ENCODE results near the gene PDGFRB.

Gene PDGFRB

DNA sequence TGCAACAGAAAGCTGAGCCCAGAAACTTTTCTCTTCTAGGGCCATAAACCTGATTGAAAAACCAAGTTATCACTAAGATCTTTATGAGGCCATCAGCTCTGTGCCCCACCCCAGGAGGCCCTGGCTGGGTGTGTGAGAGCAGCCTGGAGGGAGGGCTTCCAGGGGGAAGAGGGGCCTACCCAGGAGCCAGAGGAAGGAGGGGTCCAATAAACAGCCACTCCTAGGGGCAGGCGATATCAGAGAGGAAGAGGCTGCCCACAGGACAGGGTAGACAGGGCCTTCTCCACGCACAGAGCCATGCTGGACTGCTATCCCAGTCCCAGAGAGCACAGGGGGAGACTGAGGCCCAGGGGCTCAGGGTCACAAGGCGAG is 6.5 kb upstream of the PDGFRB start:
- DNase-seq = no peak

DNA sequence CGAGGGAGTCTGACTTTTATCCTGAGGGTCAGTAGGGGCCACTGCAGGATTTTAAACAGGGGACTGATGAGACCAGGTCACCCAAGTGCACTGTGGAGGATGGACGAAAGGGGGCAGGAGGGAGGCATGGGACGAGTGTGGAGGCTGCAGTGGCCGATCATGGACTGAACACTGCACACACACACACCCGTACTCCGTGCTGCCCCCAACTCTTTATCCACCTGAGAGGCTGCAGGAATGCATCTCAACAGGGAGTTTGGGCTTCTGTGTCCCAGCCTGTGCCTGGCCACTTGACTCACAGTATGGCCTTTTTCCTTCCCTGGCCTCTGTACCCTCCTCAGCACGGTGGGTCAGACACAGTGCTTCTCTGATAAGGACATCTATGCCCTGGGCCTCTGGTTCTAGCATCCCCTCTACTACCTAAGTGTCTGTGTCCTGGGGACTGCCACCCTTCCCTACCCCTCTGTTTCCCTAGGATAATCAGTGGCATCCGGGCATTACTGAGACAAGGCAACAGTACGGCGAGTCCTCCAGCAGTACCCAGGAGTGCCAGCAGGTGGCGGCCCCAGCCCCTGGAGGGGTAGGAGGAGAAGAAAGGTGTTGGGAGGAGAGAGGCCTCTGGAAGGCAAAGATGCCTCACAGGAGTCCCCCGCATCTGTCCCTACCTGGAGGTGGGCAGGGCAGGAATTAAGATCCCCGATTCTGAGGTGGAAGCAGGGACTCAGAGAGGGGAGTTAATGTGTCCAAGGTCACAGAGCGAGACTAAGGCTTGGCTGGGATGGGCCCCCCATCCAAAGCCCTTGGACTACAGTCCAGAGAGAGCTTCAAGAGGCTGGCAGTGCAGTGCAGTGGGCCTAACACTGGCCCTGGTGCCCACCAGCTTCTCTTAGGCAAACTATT is 5.8 kb upstream of the PDGFRB start:
- peak; percentile 22 for DNase-seq

DNA sequence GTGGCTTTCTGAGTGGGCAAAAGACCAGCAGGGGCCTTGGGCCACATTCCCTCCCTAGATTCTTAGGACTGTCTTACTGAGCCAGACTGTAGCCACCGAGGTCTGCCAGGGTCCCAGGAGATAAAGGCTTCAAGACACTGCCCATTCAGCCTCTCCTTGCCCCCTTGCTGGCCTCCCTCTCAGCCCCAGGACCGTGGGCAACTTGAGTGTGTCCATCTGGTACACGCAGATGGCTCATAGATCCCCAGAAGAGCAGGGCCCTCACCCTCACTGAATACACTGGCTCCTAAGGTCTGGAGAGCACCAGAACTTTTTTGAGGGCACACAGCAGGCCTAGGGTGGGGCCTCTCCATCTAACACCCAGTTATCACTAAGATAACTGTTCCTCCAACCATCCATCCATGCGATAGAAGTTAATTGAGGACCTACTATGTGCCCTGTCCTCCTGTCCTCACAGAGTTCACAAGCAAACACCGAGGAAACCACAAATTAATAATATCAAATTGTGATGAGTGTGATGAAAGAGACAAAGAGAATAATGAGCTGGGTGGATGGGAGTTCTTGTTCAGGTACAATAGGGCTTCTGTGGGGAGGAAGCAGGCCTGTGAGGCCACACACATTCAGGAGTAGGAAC is 4.9 kb upstream of the PDGFRB start:
- DNase-seq = no peak

DNA sequence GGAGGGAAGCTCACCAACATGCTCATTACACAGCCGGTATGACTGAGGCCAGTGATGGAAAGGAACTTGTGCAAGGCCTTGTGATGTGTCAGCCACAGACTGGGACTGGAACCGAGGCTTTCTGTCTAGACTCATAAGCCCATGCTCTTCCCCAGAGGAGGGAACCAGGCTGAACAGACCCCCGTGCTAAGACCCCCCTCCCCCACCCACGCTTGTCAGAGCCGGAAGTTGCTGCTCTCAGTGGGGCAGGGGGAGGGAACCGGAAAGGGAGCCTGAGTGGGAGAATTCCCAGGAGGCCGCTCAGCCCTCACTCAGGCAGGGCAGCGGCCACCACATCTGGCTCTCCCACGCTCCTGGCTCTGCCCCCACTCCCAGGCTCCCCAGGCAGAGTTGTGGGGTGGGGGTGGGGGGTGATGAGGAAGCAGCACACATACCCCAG is 4.1 kb upstream of the PDGFRB start:
- DNase-seq = no peak

DNA sequence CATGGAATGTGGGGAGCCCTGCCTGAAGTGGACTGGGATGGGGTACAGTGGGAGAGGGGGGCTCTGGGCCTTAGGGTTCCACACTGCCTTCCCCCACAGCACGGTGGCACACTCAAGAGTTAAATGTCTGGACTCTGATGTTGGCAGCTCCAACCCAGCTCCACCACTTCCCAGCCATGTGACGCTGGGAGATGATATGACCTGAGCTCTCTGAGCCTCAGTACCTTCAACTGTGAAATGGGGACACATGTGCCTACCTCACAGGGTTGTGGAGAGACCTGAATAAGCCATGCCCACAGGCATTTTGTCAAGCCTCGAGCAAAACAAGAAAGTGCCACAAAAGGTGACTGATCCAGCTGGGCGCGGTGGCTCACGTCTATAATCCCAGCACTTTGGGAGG is 3.4 kb upstream of the PDGFRB start:
- DNase-seq = no peak

DNA sequence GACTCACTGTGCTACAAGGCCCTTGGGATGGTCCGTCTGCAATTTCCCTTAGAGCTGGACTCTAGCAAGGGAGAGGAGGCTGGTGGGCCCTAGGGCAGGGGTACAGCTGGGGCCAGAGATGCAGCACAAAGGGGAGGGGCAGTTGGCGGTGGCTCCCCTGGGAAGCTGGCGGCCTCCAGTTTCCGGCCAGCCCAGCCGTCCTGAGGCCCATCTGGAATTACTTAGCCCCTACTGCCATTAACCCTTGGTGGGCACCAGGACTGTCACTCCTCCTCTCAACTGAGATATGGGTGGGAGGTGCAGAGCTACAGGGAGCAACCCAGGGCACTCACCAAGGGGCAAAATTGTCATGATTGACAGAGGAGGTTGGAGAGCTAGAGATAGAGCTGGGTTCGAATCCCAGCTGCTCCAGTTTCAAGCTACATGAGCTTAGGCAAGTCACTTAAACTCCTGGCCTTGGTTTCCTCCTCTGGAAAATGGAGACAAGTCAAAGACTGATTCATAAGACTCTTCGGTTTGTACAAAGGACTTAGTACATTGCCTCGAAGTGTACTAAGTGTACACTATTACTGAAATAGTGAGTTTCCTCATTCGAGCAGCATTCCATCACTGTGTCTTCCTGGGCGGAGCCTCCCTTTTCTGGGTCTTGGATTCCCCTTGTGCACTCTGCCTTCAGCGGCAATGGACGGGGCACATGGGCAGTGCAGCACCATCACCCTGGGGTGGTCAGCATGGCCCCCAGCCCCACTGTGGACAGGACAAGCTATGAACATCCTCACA is 2.7 kb upstream of the PDGFRB start:
- DNase-seq = no peak

DNA sequence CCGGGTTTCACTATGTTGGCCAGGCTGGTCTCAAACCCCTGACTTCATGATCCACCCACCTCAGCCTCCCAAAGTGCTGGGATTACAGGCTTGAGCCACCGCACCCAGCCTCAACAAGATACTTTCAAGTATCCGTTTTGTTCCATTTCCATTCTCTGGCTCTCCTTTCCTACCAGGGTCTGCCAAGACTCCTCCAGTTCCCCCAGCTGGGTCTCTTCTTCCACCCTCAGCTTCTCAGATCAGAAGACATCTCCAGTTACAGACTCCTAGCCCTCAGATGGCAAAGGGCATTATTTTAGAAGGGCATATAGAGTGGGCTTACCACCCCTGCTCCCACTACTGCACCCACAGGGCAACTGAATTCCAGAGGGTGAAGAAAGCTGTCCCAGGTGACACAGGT is 1.5 kb upstream of the PDGFRB start:
- DNase-seq = no peak

DNA sequence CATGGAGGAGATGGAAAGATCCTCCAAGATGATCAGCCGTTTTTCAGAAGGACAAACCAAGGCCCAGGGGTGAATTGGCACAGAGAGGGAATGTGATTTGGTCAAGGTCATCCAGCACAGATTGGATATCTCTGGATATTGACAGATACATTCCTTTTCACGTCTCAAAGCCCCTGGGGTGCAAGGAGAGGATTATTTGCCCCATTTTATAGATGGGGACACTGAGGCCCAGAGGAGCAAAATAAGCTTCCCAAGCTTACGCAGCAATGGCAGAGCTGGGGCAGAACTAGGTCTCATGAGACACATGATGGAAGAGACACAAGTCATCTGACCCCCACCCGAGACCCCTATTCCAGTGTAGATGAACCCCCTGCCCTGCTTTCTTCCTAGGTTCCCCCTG is 895 bp upstream of the PDGFRB start:
- no peak for DNase-seq

DNA sequence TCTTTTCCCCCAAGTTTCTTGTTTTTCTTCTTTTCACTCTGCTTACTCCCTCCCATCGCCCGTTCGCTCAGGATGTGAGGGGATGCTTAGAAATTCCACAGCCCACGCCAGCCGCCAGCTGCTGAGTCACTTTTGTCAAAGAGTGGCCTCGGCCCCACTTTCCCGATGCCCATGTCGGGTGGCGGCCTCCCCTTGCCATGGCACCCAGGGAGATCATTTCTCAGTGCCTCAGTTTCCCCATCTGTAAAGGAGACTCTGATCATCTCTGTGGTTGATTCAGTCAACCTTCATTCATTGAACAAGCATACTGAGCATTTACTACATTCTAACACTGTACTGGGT is 353 bp upstream of the PDGFRB start:
- DNase-seq = no peak

DNA sequence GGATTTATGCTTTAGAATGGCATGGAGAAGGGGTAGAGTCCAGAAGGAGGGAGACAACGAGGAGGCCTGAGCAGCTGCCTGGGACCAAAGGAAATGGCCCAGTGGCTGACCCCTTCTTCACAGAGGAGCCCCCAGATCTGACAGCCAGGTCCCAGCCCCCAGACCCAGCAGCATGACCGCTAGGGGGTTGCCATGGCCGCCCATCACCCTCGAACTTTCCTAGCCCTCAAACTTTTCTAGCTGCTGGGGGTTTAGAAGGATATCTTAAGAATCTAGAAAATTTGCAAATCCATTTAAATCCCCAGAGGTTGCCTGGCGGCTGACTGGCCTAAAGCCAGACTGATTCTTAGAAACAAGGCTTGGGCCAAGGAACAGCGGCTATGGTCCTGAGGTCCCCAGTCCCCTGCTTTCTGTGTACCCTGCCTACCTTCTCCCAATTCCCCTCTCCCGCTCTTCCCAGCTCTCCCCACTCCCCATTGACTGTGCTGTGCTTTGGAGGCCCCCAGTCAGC is 972 bp downstream of the PDGFRB start:
- no peak for DNase-seq

DNA sequence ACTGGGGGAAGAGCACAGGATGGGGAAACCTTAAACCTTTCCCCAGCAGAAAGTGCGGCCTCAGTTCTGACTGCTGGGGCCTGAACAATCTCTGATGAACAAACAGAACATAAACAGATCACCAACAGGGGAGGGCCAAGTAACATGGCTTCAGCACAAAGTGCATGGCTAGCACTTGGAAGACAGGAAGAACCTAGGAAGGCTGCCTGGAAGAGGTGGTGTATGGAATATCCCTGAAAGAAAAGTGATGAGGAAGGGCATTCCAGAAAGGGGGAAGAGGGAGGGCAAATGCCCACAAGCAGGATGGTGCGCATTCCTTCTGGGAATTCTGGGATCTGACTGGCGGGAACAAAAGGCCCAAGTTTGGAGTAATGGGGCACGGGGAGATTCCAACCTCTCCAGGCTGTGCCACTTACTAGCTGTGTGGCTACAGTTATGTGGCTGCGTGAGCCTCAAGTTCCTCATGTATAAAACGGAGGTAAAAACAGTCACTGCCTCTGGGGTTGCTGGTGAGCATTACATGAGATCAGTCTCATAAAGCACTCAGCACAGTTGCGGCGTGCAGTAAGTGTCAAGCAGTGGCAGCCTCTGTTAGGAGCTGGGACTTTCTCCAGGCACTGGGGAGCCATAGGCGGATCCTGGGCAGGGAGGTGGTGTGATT is 1.6 kb downstream of the PDGFRB start:
- no peak for DNase-seq

DNA sequence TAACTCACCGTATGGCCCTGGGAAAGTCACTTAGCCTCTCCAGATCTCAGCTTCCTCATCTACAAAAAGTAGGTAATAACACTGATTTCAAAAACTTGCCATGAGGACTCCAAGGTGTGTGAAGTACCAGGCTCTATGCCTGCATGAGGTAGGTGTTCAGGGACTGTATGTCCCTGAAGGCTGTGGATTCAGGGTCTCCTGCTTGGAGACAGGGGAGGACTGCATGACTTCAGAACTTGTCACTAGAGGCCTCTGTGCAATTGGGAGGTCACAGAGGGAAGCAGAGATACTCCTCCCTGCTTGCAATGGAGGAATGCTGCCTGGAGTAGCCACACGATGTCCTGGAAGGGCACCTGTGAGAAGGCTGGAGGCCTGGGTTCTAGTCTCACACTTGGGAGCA is 2.2 kb downstream of the PDGFRB start:
- DNase-seq = no peak

DNA sequence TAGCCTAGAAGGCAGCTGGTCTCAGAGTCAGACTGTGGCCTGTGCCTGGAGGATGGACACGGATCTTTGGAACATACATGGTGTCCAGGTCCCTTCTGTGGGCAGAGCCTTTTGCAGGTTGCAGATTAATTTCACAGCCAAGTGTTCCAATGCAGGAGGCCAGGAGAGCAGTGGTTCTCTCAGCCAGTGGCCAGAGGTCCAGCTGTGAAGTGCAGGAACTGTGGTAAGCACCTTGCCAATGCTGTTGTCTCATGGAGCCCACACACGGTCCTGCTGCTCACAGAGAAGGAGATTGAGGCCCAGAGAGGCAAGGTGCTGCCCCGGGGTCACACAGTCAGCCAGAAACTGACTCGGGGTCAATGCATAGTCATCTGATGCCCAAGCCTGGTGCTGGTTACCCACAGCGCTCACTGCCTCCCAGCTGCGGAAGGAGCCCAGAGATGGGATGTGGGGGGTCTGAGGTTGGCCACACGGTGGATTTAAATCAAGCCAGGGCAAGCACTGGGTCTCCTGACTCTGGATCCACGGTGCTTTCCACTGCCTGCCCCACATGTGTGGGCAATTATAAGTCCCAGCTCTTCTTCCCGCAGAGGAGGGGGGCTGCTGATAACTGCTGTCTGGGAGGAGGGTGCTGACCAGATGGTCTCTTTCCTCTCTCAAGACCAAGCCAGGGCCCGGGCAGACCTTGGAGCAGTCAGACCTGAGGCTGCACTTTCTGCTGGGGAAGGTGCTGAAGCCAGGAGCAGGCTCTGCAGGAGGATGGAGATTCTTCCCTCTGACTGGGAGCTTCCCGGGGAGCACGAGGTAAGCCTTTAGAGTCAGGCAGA is 2.8 kb downstream of the PDGFRB start:
- DNase-seq = no peak

DNA sequence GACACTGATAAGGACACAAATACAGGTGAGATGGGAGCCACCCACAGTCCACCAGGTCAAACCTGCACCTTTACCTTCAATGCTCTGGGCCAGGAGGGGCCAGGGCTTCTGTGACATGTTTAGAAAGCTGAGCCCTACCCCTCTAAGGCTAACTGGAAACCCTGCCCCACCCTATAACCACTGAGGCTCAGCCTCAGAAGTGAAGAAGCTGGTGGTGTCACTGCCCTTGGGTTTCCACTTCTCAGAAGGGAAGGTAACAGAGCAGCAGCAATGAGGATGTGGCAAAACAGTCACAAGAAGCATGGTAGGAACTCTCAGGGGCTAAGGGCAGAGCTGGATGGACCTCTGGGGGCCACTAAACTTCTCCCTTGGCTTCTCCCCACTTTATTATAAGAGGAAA is 6.0 kb downstream of the PDGFRB start:
- DNase-seq = no peak

DNA sequence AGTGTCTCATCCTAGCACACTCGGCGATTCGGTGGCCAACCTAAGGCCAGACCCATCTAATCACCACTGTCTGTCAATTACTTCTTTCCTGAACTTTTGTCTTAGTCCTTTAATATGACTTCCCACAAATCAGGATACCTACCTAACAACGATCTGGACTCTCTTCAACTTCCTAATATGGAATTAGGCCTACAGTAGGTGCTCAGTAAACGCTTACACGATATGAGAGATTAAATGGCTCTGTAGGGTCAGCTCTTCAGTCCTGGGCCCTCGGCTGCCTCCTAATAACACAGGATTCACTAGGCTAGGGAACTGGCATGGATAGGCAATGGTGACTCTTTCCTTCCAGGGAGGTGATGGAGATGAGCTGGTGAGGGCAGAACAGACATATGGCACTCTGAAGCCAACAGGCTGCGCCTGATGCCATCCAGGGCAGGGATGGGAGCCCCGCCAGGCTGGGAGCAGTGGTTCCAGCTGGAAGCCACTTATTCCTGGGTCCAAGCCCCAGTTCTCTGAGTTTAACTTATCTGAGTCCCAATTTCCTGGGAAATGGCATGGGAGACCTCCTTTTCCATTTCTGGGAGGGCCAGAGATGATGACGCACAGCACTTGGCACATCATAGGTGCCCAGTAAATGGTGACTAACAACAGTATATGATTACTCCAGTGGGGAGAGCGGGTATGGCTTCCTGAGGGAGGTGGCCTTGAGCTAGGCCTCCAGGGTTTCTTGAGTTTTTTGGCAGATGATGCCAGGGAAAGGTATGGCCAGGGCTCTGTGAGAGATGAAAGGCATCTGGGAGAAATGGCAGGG is 7.3 kb downstream of the PDGFRB start:
- DNase-seq = no peak

DNA sequence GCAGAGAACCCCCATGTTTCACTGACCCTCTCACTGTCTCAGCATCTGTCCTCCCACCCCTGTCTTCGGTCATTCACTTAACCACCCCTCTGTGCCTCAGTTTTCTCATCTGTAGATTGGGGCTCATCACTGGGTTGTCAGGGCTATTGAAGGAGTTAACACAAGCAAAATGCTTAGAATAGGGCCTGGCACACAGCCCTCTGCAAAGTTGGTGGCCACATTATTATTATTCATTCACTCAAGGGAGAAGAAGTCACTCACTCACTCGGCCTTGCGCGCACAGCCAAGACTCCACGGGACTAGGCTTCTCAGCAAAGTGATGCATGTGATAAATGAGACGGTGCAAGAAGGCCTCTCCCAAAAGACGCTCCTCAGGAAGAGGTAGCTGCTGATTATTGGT is 8.0 kb downstream of the PDGFRB start:
- no peak for DNase-seq

DNA sequence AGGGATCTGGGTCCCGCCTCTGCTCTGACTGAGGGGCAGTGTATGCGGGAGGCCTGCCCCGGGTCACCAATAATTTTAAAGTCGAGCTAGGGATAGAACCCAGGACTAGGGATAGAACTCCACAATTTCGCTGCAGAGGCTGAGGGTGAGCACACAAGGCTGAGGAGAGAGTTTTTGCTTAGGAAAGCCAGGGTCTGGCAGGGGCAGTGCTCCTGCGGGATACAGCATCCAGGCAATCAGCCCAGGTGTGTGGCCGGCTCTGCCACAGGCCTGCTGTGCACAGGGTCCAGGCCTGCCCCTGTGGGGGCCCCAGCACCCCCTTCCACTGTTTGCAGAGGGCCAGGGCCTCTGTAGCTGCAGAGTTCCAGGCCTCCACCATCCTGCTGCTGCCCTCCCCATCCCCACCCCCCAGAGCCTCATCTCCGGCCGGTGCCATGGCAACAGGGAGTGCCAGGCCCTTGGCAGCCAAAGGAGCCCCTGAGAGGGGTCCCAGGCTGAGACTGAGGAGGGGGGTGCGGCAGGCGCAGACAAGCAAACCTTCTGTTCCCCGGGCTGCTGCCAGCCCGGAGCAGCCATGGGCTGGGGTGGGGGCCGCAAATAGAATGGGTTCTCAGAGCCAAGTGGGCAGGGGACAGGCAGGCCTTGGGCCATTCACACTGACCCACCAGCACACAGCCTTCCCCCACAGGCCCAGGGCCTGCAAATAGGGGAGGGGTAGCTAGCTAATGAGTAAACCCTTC is 8.6 kb downstream of the PDGFRB start:
- no peak for DNase-seq

DNA sequence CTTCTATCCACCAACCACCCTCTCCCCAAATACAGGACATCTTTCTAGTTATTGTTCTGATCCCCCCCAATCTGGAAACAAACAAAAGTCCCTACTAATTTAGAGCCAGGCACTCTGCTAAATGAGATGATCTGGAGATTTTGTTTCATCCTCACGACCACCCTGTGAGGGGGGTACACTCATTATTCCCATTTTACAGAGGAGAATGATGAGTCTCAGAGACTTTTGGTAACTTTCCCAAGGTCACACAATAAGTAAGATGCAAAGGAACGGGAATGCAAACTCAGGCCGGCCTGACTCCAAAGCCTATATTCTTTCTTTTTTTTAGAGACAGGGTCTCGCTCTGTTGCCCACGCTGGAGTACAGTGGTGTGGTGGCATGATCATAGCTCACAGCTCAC is 9.4 kb downstream of the PDGFRB start:
- no peak for DNase-seq

DNA sequence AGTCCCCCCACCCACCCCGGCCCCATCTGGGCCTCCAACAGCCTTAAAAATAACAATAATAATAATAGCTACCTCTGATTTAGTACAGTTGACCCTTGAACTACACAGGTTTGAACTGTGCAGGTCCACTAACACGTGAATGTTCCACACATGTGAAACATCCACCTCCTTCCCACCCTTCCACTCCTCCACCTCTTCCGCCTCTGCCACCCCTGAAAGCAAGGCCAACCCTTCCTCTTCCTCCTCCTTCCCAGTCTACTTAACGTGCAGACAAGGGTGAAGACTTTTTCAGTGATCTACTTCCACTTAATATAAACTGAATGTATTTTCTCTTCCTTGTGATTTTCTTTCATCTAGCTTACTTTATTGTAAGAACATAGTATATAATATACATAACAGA is 10.8 kb downstream of the PDGFRB start:
- no peak for DNase-seq

DNA sequence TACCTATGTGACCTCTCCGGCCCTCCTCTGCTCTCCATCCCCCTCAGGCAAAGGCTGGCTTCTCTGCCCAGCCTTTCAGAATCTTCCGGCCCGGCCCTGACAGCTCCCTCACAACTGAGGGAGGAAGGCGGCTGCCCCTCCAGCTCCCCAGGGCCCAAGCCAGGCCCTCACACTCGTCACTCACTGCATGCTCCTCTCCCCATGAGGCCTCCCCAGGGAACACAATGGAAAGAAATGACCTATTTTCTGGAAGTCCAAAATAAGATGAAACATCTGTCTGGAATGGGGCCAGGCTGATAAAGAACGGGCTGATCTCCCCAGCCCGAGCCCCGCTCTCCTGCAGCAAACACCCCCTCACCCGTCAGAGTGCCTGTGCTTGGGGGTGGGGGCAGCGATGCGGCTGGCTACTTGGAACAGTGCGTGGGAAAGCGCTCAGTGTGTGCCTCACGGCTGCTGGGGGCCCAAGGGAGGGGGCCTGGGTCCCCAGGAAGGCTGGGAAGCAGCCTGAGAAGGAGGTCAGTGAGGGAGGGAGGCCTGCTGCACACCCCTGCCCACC is 11.3 kb downstream of the PDGFRB start:
- no peak for DNase-seq
